Measurements from ENCODE around the gene HLA-DQA1.

- TF ChIP-seq CTCF (IDR thresholded peaks at IDR 0.05) (no peak), POLR2A (IDR thresholded peaks at IDR 0.05) (no peak)
These were observed 34.8 kb upstream of the HLA-DQA1 start for GRCh38 chr6:32602383-32602782.
